Natural killer cell (primary cell): ENCODE data around the gene ZBTB17. TPM values are rescaled to one million over a fixed set of nuclear protein-coding genes. Genes with fewer than 3 reads are reported as not detected.

Source experiments
- ATAC-seq, 3 donors: fragments of 150-1000 bp in 2 of 3; fragments of 200-7000 bp in 1 of 3; cut with Tn5 transposase; 1 replicate in 1 of 3; 2 replicates in 2 of 3; pipeline ENCODE4 v1.10.0; 2021; ENCODE audit warnings: mild to moderate bottlenecking in 2 of 3, moderate library complexity in 2 of 3
- DNase-seq, 2 donors: peaks; one replicate each; pipeline versions ENCODE4 v3.0.0 to v3.0.0-alpha.2; 2013 to 2021; ENCODE audit warnings: mixed read lengths in 1 of 2
- H3K27ac ChIP-seq: one replicate; pipeline ENCODE4 v1.5.1; 2013; ENCODE audit warnings: mild to moderate bottlenecking, low read length
- H3K27me3 ChIP-seq: one replicate; pipeline ENCODE4 v1.6.1; 2013; ENCODE audit warnings: low read length; ENCODE audit not compliant: control insufficient read depth, insufficient read depth
- H3K36me3 ChIP-seq: one replicate; pipeline ENCODE4 v1.6.1; 2013; ENCODE audit warnings: low read length; ENCODE audit not compliant: control insufficient read depth, insufficient read depth
- H3K4me1 ChIP-seq: one replicate; pipeline ENCODE4 v1.6.1; 2013; ENCODE audit warnings: low read length; ENCODE audit not compliant: control insufficient read depth, insufficient read depth
- H3K4me3 ChIP-seq: one replicate; pipeline ENCODE4 v1.5.1; 2013; ENCODE audit warnings: low read length
- H3K9me3 ChIP-seq: one replicate; pipeline ENCODE4 v1.6.1; 2013; ENCODE audit warnings: low read length; ENCODE audit not compliant: control insufficient read depth, insufficient read depth
- H3K27ac Mint-ChIP-seq, 2 donors: one replicate each; pipeline ENCODE4 v1.8.0; 2022; ENCODE audit warnings: mild to moderate bottlenecking in 2 of 2, mixed read lengths in 2 of 2, moderate library complexity in 1 of 2
- H3K27me3 Mint-ChIP-seq, 2 donors: one replicate each; pipeline ENCODE4 v1.8.0; 2022; ENCODE audit warnings: low read depth in 2 of 2, mixed read lengths in 2 of 2
- H3K36me3 Mint-ChIP-seq: one replicate; pipeline ENCODE4 v1.8.0; 2022; ENCODE audit warnings: mixed read lengths
- H3K4me1 Mint-ChIP-seq, 2 donors: one replicate each; pipeline ENCODE4 v1.8.0; 2022; ENCODE audit warnings: mixed read lengths in 2 of 2
- H3K4me3 Mint-ChIP-seq: one replicate; pipeline ENCODE4 v1.8.0; 2022; ENCODE audit warnings: mild to moderate bottlenecking, moderate library complexity, mixed read lengths
- H3K9me3 Mint-ChIP-seq, 2 donors: one replicate each; pipeline ENCODE4 v1.8.0; 2022; ENCODE audit warnings: mixed read lengths in 2 of 2
- CTCF ChIP-seq: fragments of 200-600 bp; IDR thresholded peaks from one replicate; pipeline ENCODE4 v1.8.0; 2022; ENCODE audit warnings: antibody characterized with exemption
- WGBS: methylation state at CpG from one replicate; pipeline ENCODE4 v1.1.7; 2013; ENCODE audit warnings: missing lambda C conversion rate; ENCODE audit not compliant: insufficient coverage; 5-methylcytosine and 5-hydroxymethylcytosine counted together
- intact Hi-C: fragments of 100-400 bp; cut with micrococcal nuclease; formaldehyde crosslinking; loops from one replicate; pipeline ENCODE4 v1.14.2; 2022
- total RNA-seq, 4 donors: library from RNA; stranded (reverse); fragments of 120-200 nt in 1 of 4; gene quantifications; one replicate each; pipeline versions ENCODE4 v1.2.3 to v1.2.4, GENCODE V29; 2013 to 2022

ZBTB17 gene
- total RNA-seq, 3 donors from 2014 or later (not counting 1 experiment from before 2014, with no cell fraction given) = 86.0 to 100 (median 86.9) TPM

GRCh38 chr1:15940110-15941043 is 35.5 kb downstream of the ZBTB17 start:
- no peak overlapping the region for H3K4me3 Mint-ChIP-seq
- WGBS = 91% methylated on average over 10 of the region's 13 CpGs
- no peaks in the 10 kb centered on the region for H3K36me3 Mint-ChIP-seq

GRCh38 chr1:15939181-15940109 is 36.5 kb downstream of the ZBTB17 start:
- Mint-ChIP-seq H3K27me3 (no peaks in the 10 kb centered on the region), H3K27ac (peak overlapping the region in 1 of 2 donors; percentile 77), H3K9me3 (no peaks in the 10 kb centered on the region), H3K4me1 (peaks cover 0 to 9% of the 10 kb centered on the region in 2 donors), H3K4me3 (no peak overlapping the region), H3K36me3 (no peaks in the 10 kb centered on the region)
- H3K4me1 ChIP-seq = no peaks in the 10 kb centered on the region
- H3K27ac ChIP-seq = no peak overlapping the region
- TF ChIP-seq CTCF = no peak
- no peak for ATAC-seq
- no peak for DNase-seq
- no peak overlapping the region for H3K4me3 ChIP-seq
- H3K9me3 ChIP-seq = no peaks in the 10 kb centered on the region
- no peaks in the 10 kb centered on the region for H3K27me3 ChIP-seq
- peaks cover 84% of the 10 kb centered on the region for H3K36me3 ChIP-seq
- intact Hi-C loops = no loop called here
- 91% methylated on average over 15 of the region's 17 CpGs for WGBS

More at GRCh38 chr1:15940110-15941043, 35.5 kb downstream of the ZBTB17 start:
- Histone ChIP-seq H3K27me3 (no peaks in the 10 kb centered on the region), H3K27ac (no peak overlapping the region), H3K36me3 (peaks cover 82% of the 10 kb centered on the region), H3K9me3 (no peaks in the 10 kb centered on the region), H3K4me1 (no peaks in the 10 kb centered on the region), H3K4me3 (no peak overlapping the region)
- no peaks in the 10 kb centered on the region for H3K9me3 Mint-ChIP-seq
- H3K27me3 Mint-ChIP-seq = no peaks in the 10 kb centered on the region
- peak overlapping the region; percentile 35 to 48 for H3K27ac Mint-ChIP-seq
- DNase-seq (no peak), ATAC-seq (no peak)
- no peak for TF ChIP-seq CTCF
- peaks cover 0 to 9% of the 10 kb centered on the region in 2 donors for H3K4me1 Mint-ChIP-seq
- intact Hi-C loops = no loop called here

- no peaks in the 10 kb centered on the region for H3K9me3 Mint-ChIP-seq
- H3K27ac Mint-ChIP-seq = peak overlapping the region in 1 of 2 donors; percentile 77
- no peak overlapping the region for H3K27ac ChIP-seq
- H3K36me3 Mint-ChIP-seq = no peaks in the 10 kb centered on the region
- 97% methylated on average over 8 of the region's 8 CpGs for whole genome bisulfite sequencing
- H3K27me3 Mint-ChIP-seq = no peaks in the 10 kb centered on the region
- H3K4me1 Mint-ChIP-seq = peaks cover 0 to 9% of the 10 kb centered on the region in 2 donors
- H3K4me3 Mint-ChIP-seq = no peak overlapping the region
- no peak for DNase-seq
- H3K4me3 ChIP-seq = no peak overlapping the region
- TF ChIP-seq CTCF = no peak
- H3K9me3 ChIP-seq = no peaks in the 10 kb centered on the region
- H3K36me3 ChIP-seq = peaks cover 87% of the 10 kb centered on the region
- no peak for ATAC-seq
- H3K4me1 ChIP-seq = no peaks in the 10 kb centered on the region
- intact Hi-C loops = no loop called here
- H3K27me3 ChIP-seq = no peaks in the 10 kb centered on the region
Measured at GRCh38 chr1:15938628-15939161, 37.2 kb downstream of the ZBTB17 start.
